ENCODE results near the gene BYSL. TPM values are rescaled to one million over a fixed set of nuclear protein-coding genes. Genes with fewer than 3 reads are reported as not detected.

Gene BYSL
- total RNA-seq, 1 experiment from 2014 or later = 33.0 TPM

DNA sequence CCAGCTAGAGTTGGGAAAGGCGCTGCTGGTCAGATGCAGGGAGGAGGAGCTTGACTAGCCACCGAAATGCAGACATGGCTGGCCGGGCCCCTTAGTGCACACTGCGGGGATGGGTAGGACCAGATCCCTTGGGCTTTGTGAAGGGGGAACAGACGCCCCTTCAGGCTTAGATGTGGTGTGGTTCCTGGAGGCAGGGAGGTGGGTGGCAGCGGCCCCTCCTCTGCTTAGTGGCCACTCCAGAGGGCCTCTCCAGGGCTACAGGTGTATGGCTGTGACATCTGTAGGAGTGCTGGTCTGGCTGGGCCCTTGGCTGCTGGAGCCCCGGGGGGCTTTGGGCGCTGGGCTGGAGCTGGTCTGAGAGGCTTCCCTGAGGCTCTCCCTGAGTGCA is 14.4 kb downstream of the BYSL start:
- no TSS peak for BruUV-seq (replicated peaks)
- no peak overlapping the region for H3K4me3 ChIP-seq
- no peak for DNase-seq
- H3F3A ChIP-seq (ENCODE audit: insufficient read depth, low read depth) = peaks cover 61% of the 10 kb centered on the region
- peaks cover 19% of the 10 kb centered on the region; the same call in 1 of the 2 replicates for H4K20me1 ChIP-seq (ENCODE audit: insufficient read depth)
- H3K9me2 ChIP-seq (ENCODE audit: insufficient read depth) = no peaks in the 10 kb centered on the region
- H3K9me3 ChIP-seq (ENCODE audit: insufficient read depth, low read depth) = no peaks in the 10 kb centered on the region
- no peaks in the 10 kb centered on the region for H3K27me3 ChIP-seq (ENCODE audit: insufficient read depth, low read depth)
- H3K27ac ChIP-seq = peak overlapping the region; percentile 41
- intact Hi-C loops (cut with micrococcal nuclease; ENCODE audit: unreplicated experiment) = loop anchor here (1.0 to 5.0 kb wide), 4 partner anchors 32 to 153 kb away; partner anchors contain the start of gene PRICKLE4
- peaks cover 18% of the 10 kb centered on the region; the same call in 1 of the 2 replicates for H3K4me1 ChIP-seq (replicated peaks; ENCODE audit: insufficient read depth)
- TF ChIP-seq, protein P1, sequence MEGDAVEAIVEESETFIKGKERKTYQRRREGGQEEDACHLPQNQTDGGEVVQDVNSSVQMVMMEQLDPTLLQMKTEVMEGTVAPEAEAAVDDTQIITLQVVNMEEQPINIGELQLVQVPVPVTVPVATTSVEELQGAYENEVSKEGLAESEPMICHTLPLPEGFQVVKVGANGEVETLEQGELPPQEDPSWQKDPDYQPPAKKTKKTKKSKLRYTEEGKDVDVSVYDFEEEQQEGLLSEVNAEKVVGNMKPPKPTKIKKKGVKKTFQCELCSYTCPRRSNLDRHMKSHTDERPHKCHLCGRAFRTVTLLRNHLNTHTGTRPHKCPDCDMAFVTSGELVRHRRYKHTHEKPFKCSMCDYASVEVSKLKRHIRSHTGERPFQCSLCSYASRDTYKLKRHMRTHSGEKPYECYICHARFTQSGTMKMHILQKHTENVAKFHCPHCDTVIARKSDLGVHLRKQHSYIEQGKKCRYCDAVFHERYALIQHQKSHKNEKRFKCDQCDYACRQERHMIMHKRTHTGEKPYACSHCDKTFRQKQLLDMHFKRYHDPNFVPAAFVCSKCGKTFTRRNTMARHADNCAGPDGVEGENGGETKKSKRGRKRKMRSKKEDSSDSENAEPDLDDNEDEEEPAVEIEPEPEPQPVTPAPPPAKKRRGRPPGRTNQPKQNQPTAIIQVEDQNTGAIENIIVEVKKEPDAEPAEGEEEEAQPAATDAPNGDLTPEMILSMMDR (conservative IDR thresholded peaks at IDR 0.05) = no peak
- no peak for TF ChIP-seq EZH2 (IDR thresholded peaks at IDR 0.05; ENCODE audit: low read depth)
- ChIA-PET POLR2A (ENCODE audit: unreplicated experiment) (interaction anchor here (1.0 kb wide), 1 partner anchor 104 kb away, joined by 3 read pairs; no protein-coding TSS in a partner anchor), CTCF (no interaction called here)
- peaks cover 12% of the 10 kb centered on the region for H3K79me2 ChIP-seq (ENCODE audit: low read depth)
- no peak overlapping the region for H2AFZ ChIP-seq
- peaks cover 22% of the 10 kb centered on the region for H3K36me3 ChIP-seq (ENCODE audit: low read depth)
- no peak overlapping the region for H3K4me2 ChIP-seq

- CTCF ChIA-PET = interaction anchor here (1.0 kb wide), 1 partner anchor 15 kb away, joined by 3 read pairs; the partner anchor contains the start of genes BYSL and MED20
- Histone ChIP-seq H3K4me1 (replicated peaks; ENCODE audit: insufficient read depth) (peaks cover 19% of the 10 kb centered on the region; the same call in 1 of the 2 replicates), H3K27me3 (ENCODE audit: insufficient read depth, low read depth) (no peaks in the 10 kb centered on the region), H3K27ac (peak overlapping the region; percentile 41), H3K36me3 (ENCODE audit: low read depth) (peaks cover 16% of the 10 kb centered on the region; the same call in 1 of the 2 replicates), H3K9me2 (ENCODE audit: insufficient read depth) (no peaks in the 10 kb centered on the region), H3F3A (ENCODE audit: insufficient read depth, low read depth) (peaks cover 56% of the 10 kb centered on the region), H3K4me3 (no peak overlapping the region), H4K20me1 (ENCODE audit: insufficient read depth) (peaks cover 17% of the 10 kb centered on the region; the same call in 1 of the 2 replicates), H3K79me2 (ENCODE audit: low read depth) (peaks cover 15% of the 10 kb centered on the region), H2AFZ (no peak overlapping the region), H3K4me2 (no peak overlapping the region), H3K9me3 (ENCODE audit: insufficient read depth, low read depth) (no peaks in the 10 kb centered on the region)
- intact Hi-C loops (cut with micrococcal nuclease; ENCODE audit: unreplicated experiment) = loop anchor here (1.0 to 5.0 kb wide), 4 partner anchors 31 to 154 kb away; partner anchors contain the start of gene PRICKLE4
- POLR2A ChIA-PET (ENCODE audit: unreplicated experiment) = interaction anchor here (1.0 kb wide), 1 partner anchor 103 kb away, joined by 3 read pairs; no protein-coding TSS in a partner anchor
- TF ChIP-seq, protein P1 (conservative IDR thresholded peaks at IDR 0.05) = peak; percentile 91
- TF ChIP-seq EZH2 (IDR thresholded peaks at IDR 0.05; ENCODE audit: low read depth) = no peak
- peak; percentile 72 for DNase-seq
- no TSS peak for BruUV-seq (replicated peaks)
Measured at GRCh38 chr6:41936073-41936837, 15.0 kb downstream of the BYSL start.

GRCh38 chr6:41937472-41937860 is 16.2 kb downstream of the BYSL start:
- ChIA-PET POLR2A (ENCODE audit: unreplicated experiment) (no interaction called here), CTCF (no interaction called here)
- Histone ChIP-seq H3K9me2 (ENCODE audit: insufficient read depth) (no peaks in the 10 kb centered on the region), H3K27me3 (ENCODE audit: insufficient read depth, low read depth) (no peaks in the 10 kb centered on the region), H2AFZ (no peak overlapping the region), H4K20me1 (ENCODE audit: insufficient read depth) (peaks cover 17% of the 10 kb centered on the region; the same call in 1 of the 2 replicates), H3K27ac (no peak overlapping the region), H3K79me2 (ENCODE audit: low read depth) (peaks cover 15% of the 10 kb centered on the region), H3F3A (ENCODE audit: insufficient read depth, low read depth) (peaks cover 54% of the 10 kb centered on the region), H3K4me3 (no peak overlapping the region), H3K4me1 (replicated peaks; ENCODE audit: insufficient read depth) (peaks cover 24% of the 10 kb centered on the region), H3K4me2 (no peak overlapping the region), H3K36me3 (ENCODE audit: low read depth) (0 out of 2 replicates have a peak, but pooled peaks cover 6% of the 10 kb centered on the region), H3K9me3 (ENCODE audit: insufficient read depth, low read depth) (no peaks in the 10 kb centered on the region)
- DNase-seq = no peak
- TF ChIP-seq EZH2 (IDR thresholded peaks at IDR 0.05; ENCODE audit: low read depth) = no peak
- TF ChIP-seq, protein P1 (conservative IDR thresholded peaks at IDR 0.05) = no peak
- no TSS peak for BruUV-seq (replicated peaks)
- intact Hi-C loops (cut with micrococcal nuclease; ENCODE audit: unreplicated experiment) = loop anchor here (5.0 kb wide), 2 partner anchors 135 to 155 kb away; partner anchors contain the start of gene PRICKLE4

Measured in PC-9 (cell line).